ENCODE measurements around the gene RLBP1. TPM values are rescaled to one million over a fixed set of nuclear protein-coding genes. Genes with fewer than 3 reads are reported as not detected.

The RLBP1 gene
- total RNA-seq, 5 donors from 2014 or later (not counting 1 experiment from before 2014, with no cell fraction given) = not detected

DNA sequence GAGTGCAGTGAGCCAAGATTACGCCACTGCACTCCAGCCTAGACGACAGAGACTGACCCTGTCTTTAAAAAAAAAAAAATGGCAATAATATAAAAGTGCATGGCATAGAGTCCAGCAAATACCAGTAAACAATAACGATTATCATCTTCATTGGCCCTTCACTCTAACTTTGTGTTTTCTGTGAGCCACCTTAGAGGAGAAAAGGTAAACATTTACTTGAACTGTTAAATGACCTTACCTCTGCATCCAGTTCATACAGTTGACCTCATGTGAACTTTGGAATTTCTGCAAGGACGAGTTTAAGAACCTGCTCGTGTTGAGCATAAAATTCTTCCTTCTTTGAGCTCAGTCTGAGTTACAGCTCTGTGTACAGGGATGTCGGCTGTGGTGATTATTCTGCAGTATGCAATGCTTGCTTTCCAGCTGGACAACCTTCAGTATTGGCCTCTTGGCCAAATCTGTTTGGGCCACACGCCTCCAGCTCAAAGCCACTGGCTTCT, 56.6 kb downstream of the RLBP1 start:
- Mint-ChIP-seq H3K36me3 (peaks cover 32% of the 10 kb centered on the region), H3K9me3 (no peaks in the 10 kb centered on the region), H3K27me3 (no peaks in the 10 kb centered on the region), H3K4me3 (no peak overlapping the region), H3K4me1 (peaks cover 0 to 12% (median 8%) of the 10 kb centered on the region in 3 donors), H3K27ac (peak overlapping the region in 1 of 2 donors; percentile 11)
- Histone ChIP-seq H3K27me3 (replicated peaks in 1 of 2; ENCODE audit: control insufficient read depth in 2 of 2, extremely low read depth in 1 of 2, insufficient read depth in 2 of 2, low read length in 1 of 2) (no peaks in the 10 kb centered on the region), H3K36me3 (ENCODE audit: control insufficient read depth in 2 of 2, extremely low read depth in 1 of 2, insufficient read depth in 1 of 2, low read length in 1 of 2) (peaks cover 4 to 23% of the 10 kb centered on the region in 2 donors), H3K4me1 (ENCODE audit: control insufficient read depth in 1 of 2, extremely low read depth in 1 of 2, insufficient read depth in 2 of 2, low read length in 2 of 2) (no peaks in the 10 kb centered on the region), H3K27ac (ENCODE audit: low read length) (no peak overlapping the region), H3K4me3 (ENCODE audit: control insufficient read depth in 1 of 2, extremely low read depth in 1 of 2, low read length in 1 of 2) (no peak overlapping the region), H3K9me3 (no peaks in the 10 kb centered on the region)
- whole genome bisulfite sequencing (ENCODE audit: insufficient coverage) = 100% methylated on average over 2 of the region's 7 CpGs
- DNase-seq = no peak
- ChIA-PET CTCF (interaction anchor here in 1 of 2 donors (1.4 kb wide), 1 partner anchor 9 kb away, joined by 3 read pairs; no protein-coding TSS in a partner anchor), POLR2A (no interaction called here)
- ATAC-seq (replicated peaks in 1 of 4) = no peak

DNA sequence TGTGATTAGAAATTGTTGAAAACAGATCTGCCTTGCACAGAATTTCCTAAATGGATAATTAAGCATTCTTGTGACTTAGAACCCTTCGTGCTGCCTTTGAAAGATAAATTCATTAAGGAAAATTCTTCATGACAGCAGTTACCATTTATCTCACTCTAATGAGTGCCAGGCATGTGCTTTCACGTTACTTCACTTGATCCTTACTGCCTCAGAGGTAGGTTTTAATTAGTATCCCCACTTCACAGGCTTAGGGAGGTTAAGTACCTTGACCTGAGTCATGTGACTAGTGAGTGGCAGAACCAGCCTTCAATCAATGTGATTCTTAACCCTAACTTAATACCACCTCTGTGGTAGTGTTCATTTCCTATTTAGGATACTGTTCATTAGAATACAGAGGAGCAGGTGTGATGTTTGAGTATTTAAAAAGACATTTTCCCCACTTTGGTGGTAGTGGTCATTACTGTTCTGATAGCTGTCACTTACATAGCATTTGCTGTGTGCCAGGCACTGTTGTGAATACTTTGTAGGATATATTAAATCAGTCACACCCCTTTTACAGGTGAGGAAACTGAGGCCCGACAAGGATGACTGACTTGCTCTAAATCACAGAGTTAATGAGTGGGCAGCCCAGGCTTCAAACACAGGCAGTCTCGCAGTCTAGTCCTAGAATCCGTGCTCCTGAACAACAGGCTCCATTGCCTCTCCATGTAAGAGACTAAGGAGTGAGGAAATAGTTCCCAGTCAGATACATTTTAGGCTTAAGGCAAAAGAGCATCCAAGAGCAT, 57.9 kb downstream of the RLBP1 start:
- H3K4me3 Mint-ChIP-seq = no peak overlapping the region
- DNase-seq (no peak), ATAC-seq (replicated peaks in 1 of 4) (no peak)
- ChIA-PET POLR2A (no interaction called here), CTCF (no interaction called here)
- Histone ChIP-seq H3K9me3 (no peaks in the 10 kb centered on the region), H3K27ac (ENCODE audit: low read length) (no peak overlapping the region), H3K27me3 (replicated peaks in 1 of 2; ENCODE audit: control insufficient read depth in 2 of 2, extremely low read depth in 1 of 2, insufficient read depth in 2 of 2, low read length in 1 of 2) (no peaks in the 10 kb centered on the region), H3K4me1 (ENCODE audit: control insufficient read depth in 1 of 2, extremely low read depth in 1 of 2, insufficient read depth in 2 of 2, low read length in 2 of 2) (no peaks in the 10 kb centered on the region), H3K36me3 (ENCODE audit: control insufficient read depth in 2 of 2, extremely low read depth in 1 of 2, insufficient read depth in 1 of 2, low read length in 1 of 2) (peaks cover 4 to 23% of the 10 kb centered on the region in 2 donors), H3K4me3 (ENCODE audit: control insufficient read depth in 1 of 2, extremely low read depth in 1 of 2, low read length in 1 of 2) (no peak overlapping the region)
- H3K9me3 Mint-ChIP-seq = no peaks in the 10 kb centered on the region
- peaks cover 0 to 12% (median 8%) of the 10 kb centered on the region in 3 donors for H3K4me1 Mint-ChIP-seq
- peaks cover 33% of the 10 kb centered on the region for H3K36me3 Mint-ChIP-seq
- WGBS (ENCODE audit: insufficient coverage) = no CpG with 5 or more reads among the region's 5 CpGs
- no peaks in the 10 kb centered on the region for H3K27me3 Mint-ChIP-seq
- no peak overlapping the region for H3K27ac Mint-ChIP-seq

DNA sequence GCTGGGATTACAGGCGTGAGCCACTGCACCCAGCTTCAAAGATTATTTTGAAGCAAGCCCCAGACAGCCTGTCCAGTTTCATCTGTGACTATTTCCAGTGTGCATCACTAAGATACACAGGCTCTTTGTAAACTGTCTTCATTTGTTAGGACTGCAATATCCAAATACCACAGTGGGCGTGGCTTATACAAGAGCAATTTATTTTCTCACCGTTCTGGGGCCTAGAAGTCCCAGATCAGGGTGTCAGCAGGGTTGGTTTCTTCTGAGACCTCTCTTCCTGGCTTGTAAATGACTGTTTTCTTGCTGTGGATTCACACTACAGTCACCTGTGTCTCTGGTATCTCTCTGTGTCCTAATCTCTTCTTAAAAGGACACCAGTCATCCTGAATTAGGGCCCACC, 59.7 kb downstream of the RLBP1 start:
- Mint-ChIP-seq H3K9me3 (no peaks in the 10 kb centered on the region), H3K36me3 (peaks cover 41% of the 10 kb centered on the region), H3K4me1 (peaks cover 0 to 3% (median 0%) of the 10 kb centered on the region in 3 donors), H3K27me3 (no peaks in the 10 kb centered on the region), H3K4me3 (no peak overlapping the region), H3K27ac (no peak overlapping the region)
- no peaks in the 10 kb centered on the region for H3K4me1 ChIP-seq (ENCODE audit: control insufficient read depth in 1 of 2, extremely low read depth in 1 of 2, insufficient read depth in 2 of 2, low read length in 2 of 2)
- H3K36me3 ChIP-seq (ENCODE audit: control insufficient read depth in 2 of 2, extremely low read depth in 1 of 2, insufficient read depth in 1 of 2, low read length in 1 of 2) = peaks cover 0 to 34% of the 10 kb centered on the region in 2 donors
- H3K27ac ChIP-seq (ENCODE audit: low read length) = no peak overlapping the region
- ATAC-seq (replicated peaks in 1 of 4) (no peak), DNase-seq (no peak)
- CTCF ChIA-PET = no interaction called here
- POLR2A ChIA-PET = no interaction called here
- H3K4me3 ChIP-seq (ENCODE audit: control insufficient read depth in 1 of 2, extremely low read depth in 1 of 2, low read length in 1 of 2) = no peak overlapping the region
- H3K9me3 ChIP-seq = no peaks in the 10 kb centered on the region
- WGBS (ENCODE audit: insufficient coverage) = 100% methylated on average over 1 of the region's 3 CpGs
- H3K27me3 ChIP-seq (replicated peaks in 1 of 2; ENCODE audit: control insufficient read depth in 2 of 2, extremely low read depth in 1 of 2, insufficient read depth in 2 of 2, low read length in 1 of 2) = no peaks in the 10 kb centered on the region

Other genes with a start within 250 kb of the RLBP1 start
- 10 to 100 TPM; 52.5 to 70.8 (median 58.5) TPM for gene ABHD2, start 133.1 kb downstream of the RLBP1 start, total RNA-seq
- 10 to 100 TPM in 4 of 5 donors, 1 to 10 TPM in 1; 9.8 to 14.6 (median 12.4) TPM for gene FANCI, start 22.4 kb upstream of the RLBP1 start, total RNA-seq
- 100 to 1,000 TPM; 136 to 171 (median 165) TPM for gene POLG, start 113.2 kb upstream of the RLBP1 start, total RNA-seq

All from T-cell (primary cell).